Neuronal stem cell (in vitro differentiated cells): ENCODE data around the gene AMIGO1.

ENCODE experiments used
- DNase-seq: peaks from one replicate; pipeline ENCODE4 v3.0.0-alpha.2; 2013; ENCODE audit warnings: low spot score
- H2AFZ ChIP-seq: one replicate; pipeline ENCODE4 v1.6.1; 2013; ENCODE audit warnings: mild to moderate bottlenecking, low read length, inconsistent platforms
- H2AK5ac ChIP-seq: 2 replicates; pipeline ENCODE4 v1.6.1; 2013; ENCODE audit warnings: low read depth, mild to moderate bottlenecking, inconsistent platforms, low read length, moderate library complexity, mixed read lengths
- H2BK120ac ChIP-seq: 2 replicates; pipeline ENCODE4 v1.6.1; 2013; ENCODE audit warnings: low read depth, mild to moderate bottlenecking, inconsistent platforms, low read length, moderate library complexity, mixed read lengths
- H2BK12ac ChIP-seq: one replicate; pipeline ENCODE4 v1.6.1; 2013; ENCODE audit warnings: low read length, inconsistent platforms
- H2BK15ac ChIP-seq: 2 replicates; pipeline ENCODE4 v1.6.1; 2013; ENCODE audit warnings: mild to moderate bottlenecking, low read length, inconsistent platforms, mixed read lengths
- H2BK5ac ChIP-seq: one replicate; pipeline ENCODE4 v1.6.1; 2013; ENCODE audit warnings: inconsistent platforms, mild to moderate bottlenecking, low read length, moderate library complexity
- H3K14ac ChIP-seq: one replicate; pipeline ENCODE4 v1.6.1; 2013; ENCODE audit warnings: low read length, inconsistent platforms
- H3K18ac ChIP-seq: 2 replicates; pipeline ENCODE4 v1.6.1; 2013; ENCODE audit warnings: low read length, inconsistent platforms
- H3K23ac ChIP-seq: 2 replicates; pipeline ENCODE4 v1.6.1; 2013; ENCODE audit warnings: low read depth, mild to moderate bottlenecking, mixed read lengths, low read length, inconsistent platforms; ENCODE audit not compliant: poor library complexity
- H3K27ac ChIP-seq: replicated peaks from 3 replicates; pipeline ENCODE4 v1.5.1; 2013; ENCODE audit warnings: low read length, inconsistent platforms
- H3K27me3 ChIP-seq, 3 experiments: 2 replicates each; pipeline ENCODE4 v1.6.1; 2013; ENCODE audit warnings: low read length in 3 of 3, mild to moderate bottlenecking in 2 of 3, inconsistent platforms in 1 of 3, low read depth in 1 of 3, mixed read lengths in 1 of 3, moderate library complexity in 1 of 3; ENCODE audit not compliant: control insufficient read depth in 3 of 3, insufficient read depth in 3 of 3
- H3K36me3 ChIP-seq, 2 donors: replicated peaks in 1 of 2; 2 replicates each; pipeline ENCODE4 v1.6.1; 2013; ENCODE audit warnings: low read length in 2 of 2; ENCODE audit not compliant: control insufficient read depth in 2 of 2, insufficient read depth in 2 of 2
- H3K4ac ChIP-seq: 2 replicates; pipeline ENCODE4 v1.6.1; 2013; ENCODE audit warnings: inconsistent platforms, mild to moderate bottlenecking, low read length, moderate library complexity
- H3K4me1 ChIP-seq, 2 donors: 1 replicate in 1 of 2; 2 replicates in 1 of 2; pipeline ENCODE4 v1.6.1; 2013; ENCODE audit warnings: low read length in 2 of 2, low read depth in 1 of 2; ENCODE audit not compliant: control insufficient read depth in 2 of 2, insufficient read depth in 1 of 2
- H3K4me2 ChIP-seq: one replicate; pipeline ENCODE4 v1.6.1; 2013; ENCODE audit warnings: mild to moderate bottlenecking, low read length, inconsistent platforms; ENCODE audit not compliant: insufficient read depth, poor library complexity, severe bottlenecking
- H3K4me3 ChIP-seq, 2 donors: 2 replicates each; pipeline ENCODE4 v1.5.1; 2013; ENCODE audit warnings: low read length in 2 of 2, mild to moderate bottlenecking in 2 of 2, inconsistent platforms in 1 of 2, moderate library complexity in 1 of 2
- H3K79me1 ChIP-seq: one replicate; pipeline ENCODE4 v1.6.1; 2013; ENCODE audit warnings: low read depth, mild to moderate bottlenecking, inconsistent platforms, low read length, moderate library complexity
- H3K9ac ChIP-seq: one replicate; pipeline ENCODE4 v1.6.1; 2013; ENCODE audit warnings: mild to moderate bottlenecking, low read depth, low read length, inconsistent platforms; ENCODE audit not compliant: poor library complexity
- H3K9me3 ChIP-seq, 2 donors: replicated peaks in 1 of 2; 2 replicates each; pipeline versions ENCODE3 to v1.6.1; 2013; ENCODE audit warnings: low read length in 2 of 2, mild to moderate bottlenecking in 2 of 2, inconsistent platforms in 1 of 2, low read depth in 1 of 2, mixed read lengths in 1 of 2, moderate library complexity in 1 of 2; ENCODE audit not compliant: control insufficient read depth in 2 of 2, insufficient read depth in 1 of 2
- H4K8ac ChIP-seq: one replicate; pipeline ENCODE4 v1.6.1; 2013; ENCODE audit warnings: low read depth, mild to moderate bottlenecking, inconsistent platforms, low read length, moderate library complexity
- H4K91ac ChIP-seq: one replicate; pipeline ENCODE4 v1.6.1; 2013; ENCODE audit warnings: low read length, low read depth, mild to moderate bottlenecking, inconsistent platforms; ENCODE audit not compliant: poor library complexity
- WGBS, 2 donors: extraction: QIAGEN DNeasy Blood & Tissue Kit; methylation state at CpG; one replicate each; pipeline ENCODE4 v1.1.7; 2013; ENCODE audit warnings: missing lambda C conversion rate in 2 of 2, mixed read lengths in 1 of 2; ENCODE audit not compliant: insufficient read length in 2 of 2, insufficient replicate concordance in 1 of 2; ENCODE audit errors: extremely low coverage in 2 of 2; 5-methylcytosine and 5-hydroxymethylcytosine counted together

The AMIGO1 gene

DNA sequence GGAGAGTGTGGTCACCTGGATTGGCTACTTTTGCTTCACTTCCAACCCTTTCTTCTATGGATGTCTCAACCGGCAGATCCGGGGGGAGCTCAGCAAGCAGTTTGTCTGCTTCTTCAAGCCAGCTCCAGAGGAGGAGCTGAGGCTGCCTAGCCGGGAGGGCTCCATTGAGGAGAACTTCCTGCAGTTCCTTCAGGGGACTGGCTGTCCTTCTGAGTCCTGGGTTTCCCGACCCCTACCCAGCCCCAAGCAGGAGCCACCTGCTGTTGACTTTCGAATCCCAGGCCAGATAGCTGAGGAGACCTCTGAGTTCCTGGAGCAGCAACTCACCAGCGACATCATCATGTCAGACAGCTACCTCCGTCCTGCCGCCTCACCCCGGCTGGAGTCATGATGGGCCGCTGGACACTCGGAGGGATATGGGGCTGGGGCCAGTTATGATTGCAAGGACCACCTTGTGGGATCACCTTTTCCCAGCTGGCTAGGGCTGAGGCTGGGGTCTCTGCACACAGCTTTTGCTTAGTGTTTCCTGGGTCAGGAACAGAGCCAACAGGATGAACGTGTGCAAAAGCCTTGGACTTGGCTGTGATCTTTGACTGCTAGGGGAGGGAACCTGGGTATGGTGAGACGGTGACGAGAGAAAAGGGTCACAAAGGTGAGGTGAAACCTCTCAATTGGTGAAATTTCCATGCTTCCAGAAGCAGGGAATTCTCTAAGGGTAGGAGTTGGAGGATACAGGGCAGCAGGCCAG lies 34.6 kb upstream of the AMIGO1 start:
- H3K18ac ChIP-seq, result no peak overlapping the region
- no peak overlapping the region for H3K23ac ChIP-seq
- peaks cover 0 to 24% (median 0%) of the 10 kb centered on the region in 3 experiments for H3K27me3 ChIP-seq
- no peak overlapping the region for H3K27ac ChIP-seq
- no peak overlapping the region for H2BK12ac ChIP-seq
- no peak overlapping the region for H2BK120ac ChIP-seq
- no peak overlapping the region for H2BK5ac ChIP-seq
- no peak overlapping the region for H4K8ac ChIP-seq
- H3K14ac ChIP-seq, result no peak overlapping the region
- no peak overlapping the region for H3K4me3 ChIP-seq
- H3K4me1 ChIP-seq, result peaks cover 4 to 10% of the 10 kb centered on the region in 2 donors
- DNase-seq, result no peak
- no peak overlapping the region for H3K9ac ChIP-seq
- no peak overlapping the region for H4K91ac ChIP-seq
- H3K9me3 ChIP-seq, result no peaks in the 10 kb centered on the region
- no peak overlapping the region for H2AFZ ChIP-seq
- no peak overlapping the region for H2BK15ac ChIP-seq
- no CpG with 5 or more reads among the region's 14 CpGs for WGBS, 2 donors
- H2AK5ac ChIP-seq, result no peak overlapping the region
- H3K79me1 ChIP-seq, result peaks cover 5% of the 10 kb centered on the region
- H3K4ac ChIP-seq, result no peak overlapping the region
- H3K4me2 ChIP-seq, result no peak overlapping the region
- H3K36me3 ChIP-seq, result no peaks in the 10 kb centered on the region

GRCh38 chr1:109543283-109543987 lies 33.9 kb upstream of the AMIGO1 start:
- H3K27me3 ChIP-seq, result peaks cover 0 to 31% (median 0%) of the 10 kb centered on the region in 3 experiments
- H3K4ac ChIP-seq, result no peak overlapping the region
- H3K79me1 ChIP-seq, result no peaks in the 10 kb centered on the region
- H4K8ac ChIP-seq, result no peak overlapping the region
- no CpG with 5 or more reads among the region's 24 CpGs for WGBS, 2 donors
- no peak overlapping the region for H3K18ac ChIP-seq
- DNase-seq, result no peak
- no peaks in the 10 kb centered on the region for H3K9me3 ChIP-seq
- H2BK12ac ChIP-seq, result no peak overlapping the region
- H2BK15ac ChIP-seq, result peak overlapping the region; percentile 10
- no peak overlapping the region for H3K27ac ChIP-seq
- no peak overlapping the region for H3K4me2 ChIP-seq
- no peak overlapping the region for H3K4me3 ChIP-seq
- no peak overlapping the region for H4K91ac ChIP-seq
- no peak overlapping the region for H2BK5ac ChIP-seq
- H2BK120ac ChIP-seq, result no peak overlapping the region
- H3K14ac ChIP-seq, result no peak overlapping the region
- H3K23ac ChIP-seq, result no peak overlapping the region
- H3K9ac ChIP-seq, result no peak overlapping the region
- no peak overlapping the region for H2AFZ ChIP-seq
- H3K36me3 ChIP-seq, result no peaks in the 10 kb centered on the region
- H3K4me1 ChIP-seq, result peaks cover 4 to 10% of the 10 kb centered on the region in 2 donors
- peak overlapping the region; percentile 27 for H2AK5ac ChIP-seq

- no peak overlapping the region for H4K8ac ChIP-seq
- H3K14ac ChIP-seq, result no peak overlapping the region
- H2BK120ac ChIP-seq, result no peak overlapping the region
- no peak overlapping the region for H3K4ac ChIP-seq
- no peak overlapping the region for H3K4me2 ChIP-seq
- no peak overlapping the region for H2AK5ac ChIP-seq
- no peak overlapping the region for H3K18ac ChIP-seq
- no peak for DNase-seq
- H3K79me1 ChIP-seq, result no peaks in the 10 kb centered on the region
- H3K27me3 ChIP-seq, result peaks cover 0 to 39% (median 0%) of the 10 kb centered on the region in 3 experiments
- WGBS, 2 donors, result no CpG with 5 or more reads among the region's 10 CpGs
- H3K36me3 ChIP-seq, result no peaks in the 10 kb centered on the region
- no peak overlapping the region for H2AFZ ChIP-seq
- peak overlapping the region; percentile 26 for H3K23ac ChIP-seq
- H4K91ac ChIP-seq, result no peak overlapping the region
- H3K9ac ChIP-seq, result no peak overlapping the region
- no peaks in the 10 kb centered on the region for H3K9me3 ChIP-seq
- H2BK5ac ChIP-seq, result no peak overlapping the region
- H3K4me1 ChIP-seq, result peaks cover 4 to 10% of the 10 kb centered on the region in 2 donors
- H2BK12ac ChIP-seq, result no peak overlapping the region
- no peak overlapping the region for H3K4me3 ChIP-seq
- no peak overlapping the region for H2BK15ac ChIP-seq
- no peak overlapping the region for H3K27ac ChIP-seq
Measured at GRCh38 chr1:109542657-109543056, 33.1 kb upstream of the AMIGO1 start.

- H2BK5ac ChIP-seq, result no peak overlapping the region
Measured at GRCh38 chr1:109541102-109541501, 31.6 kb upstream of the AMIGO1 start.

More at GRCh38 chr1:109541102-109541501, 31.6 kb upstream of the AMIGO1 start:
- Histone ChIP-seq H3K23ac (no peak overlapping the region), H4K91ac (no peak overlapping the region), H3K4me2 (no peak overlapping the region), H3K9me3 (no peaks in the 10 kb centered on the region), H3K27ac (no peak overlapping the region), H3K18ac (no peak overlapping the region), H4K8ac (no peak overlapping the region), H3K27me3 (peaks cover 0 to 41% (median 0%) of the 10 kb centered on the region in 3 experiments), H3K4ac (no peak overlapping the region), H3K4me1 (peaks cover under 1 to 2% of the 10 kb centered on the region in 2 donors), H2BK15ac (no peak overlapping the region), H3K4me3 (no peak overlapping the region), H3K9ac (no peak overlapping the region), H2AFZ (no peak overlapping the region), H3K14ac (no peak overlapping the region), H2BK120ac (no peak overlapping the region), H2AK5ac (no peak overlapping the region), H2BK12ac (no peak overlapping the region), H3K36me3 (no peaks in the 10 kb centered on the region), H3K79me1 (no peaks in the 10 kb centered on the region)
- no peak for DNase-seq
- WGBS, 2 donors, result no CpG with 5 or more reads among the region's 3 CpGs
